HG03196 (cell line): Measurements from ENCODE around the gene BCL2.

Source experiments
- ATAC-seq: cut with Tn5 transposase; IDR thresholded peaks from one replicate; pipeline ENCODE4 v1.9.1; 2021; ENCODE audit not compliant: unreplicated experiment

The BCL2 gene

DNA sequence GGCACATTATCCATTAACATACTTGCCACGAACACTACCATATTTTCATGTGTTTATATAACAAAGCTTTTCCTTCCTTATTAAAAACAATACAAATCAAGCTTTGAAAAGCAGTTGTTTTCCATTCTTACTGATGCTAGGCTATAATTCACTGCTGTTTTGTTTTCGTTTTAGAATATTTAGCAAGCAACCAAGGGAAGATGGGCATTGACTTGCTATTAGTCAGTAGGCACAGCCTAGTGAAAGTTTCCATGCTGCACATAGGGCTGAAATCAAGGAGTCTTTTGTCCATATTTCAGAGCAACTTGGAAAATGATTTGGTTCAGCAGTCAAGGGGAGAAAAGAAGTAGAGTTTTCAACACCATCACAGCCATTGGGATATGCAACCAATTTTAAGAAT is 31.3 kb downstream of the BCL2 start:
- no peak for ATAC-seq

DNA sequence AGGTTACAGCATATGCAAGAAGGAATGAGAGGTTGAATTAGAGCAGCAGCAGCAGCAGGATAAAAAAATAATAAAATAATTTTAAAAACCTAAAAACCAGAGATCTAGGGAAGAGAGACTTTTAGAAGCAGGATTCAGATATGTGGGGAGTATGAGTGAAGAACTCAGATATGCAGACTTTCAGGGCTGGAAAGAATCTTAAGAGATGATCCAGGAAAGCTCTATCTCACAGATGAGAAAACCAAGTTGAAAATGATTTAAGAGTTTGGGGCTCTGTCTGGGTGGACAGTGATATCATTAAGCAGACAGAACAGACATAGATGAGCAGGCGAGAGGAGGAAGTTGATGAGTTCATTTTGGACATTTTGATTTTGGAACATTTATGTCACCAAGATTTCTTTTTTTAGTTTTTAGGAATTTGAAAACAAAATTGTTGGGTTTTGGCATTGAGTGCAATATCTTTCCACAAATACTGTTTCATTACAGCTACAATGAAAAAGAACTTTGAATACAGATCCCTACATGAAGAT is 31.8 kb downstream of the BCL2 start:
- ATAC-seq, result no peak

DNA sequence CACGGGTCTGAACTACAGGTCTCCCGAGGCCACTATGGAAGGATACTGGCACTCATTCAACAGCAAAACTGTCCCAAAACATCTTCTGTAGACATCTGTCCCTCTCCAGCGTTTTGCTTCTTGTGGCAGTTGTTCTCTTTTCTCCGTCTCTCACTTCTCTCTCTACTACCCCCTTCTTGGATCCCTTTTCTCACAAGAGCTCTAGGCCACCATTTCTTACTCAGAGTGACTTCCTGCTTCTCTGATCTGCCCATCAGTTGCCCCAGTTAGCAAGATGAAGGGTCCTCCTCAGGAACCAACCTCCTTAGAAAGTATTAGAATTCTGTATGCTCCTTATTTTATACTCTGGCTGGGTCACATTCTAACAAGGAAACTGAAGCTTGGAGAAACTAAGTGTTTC is 32.6 kb downstream of the BCL2 start:
- no peak for ATAC-seq

DNA sequence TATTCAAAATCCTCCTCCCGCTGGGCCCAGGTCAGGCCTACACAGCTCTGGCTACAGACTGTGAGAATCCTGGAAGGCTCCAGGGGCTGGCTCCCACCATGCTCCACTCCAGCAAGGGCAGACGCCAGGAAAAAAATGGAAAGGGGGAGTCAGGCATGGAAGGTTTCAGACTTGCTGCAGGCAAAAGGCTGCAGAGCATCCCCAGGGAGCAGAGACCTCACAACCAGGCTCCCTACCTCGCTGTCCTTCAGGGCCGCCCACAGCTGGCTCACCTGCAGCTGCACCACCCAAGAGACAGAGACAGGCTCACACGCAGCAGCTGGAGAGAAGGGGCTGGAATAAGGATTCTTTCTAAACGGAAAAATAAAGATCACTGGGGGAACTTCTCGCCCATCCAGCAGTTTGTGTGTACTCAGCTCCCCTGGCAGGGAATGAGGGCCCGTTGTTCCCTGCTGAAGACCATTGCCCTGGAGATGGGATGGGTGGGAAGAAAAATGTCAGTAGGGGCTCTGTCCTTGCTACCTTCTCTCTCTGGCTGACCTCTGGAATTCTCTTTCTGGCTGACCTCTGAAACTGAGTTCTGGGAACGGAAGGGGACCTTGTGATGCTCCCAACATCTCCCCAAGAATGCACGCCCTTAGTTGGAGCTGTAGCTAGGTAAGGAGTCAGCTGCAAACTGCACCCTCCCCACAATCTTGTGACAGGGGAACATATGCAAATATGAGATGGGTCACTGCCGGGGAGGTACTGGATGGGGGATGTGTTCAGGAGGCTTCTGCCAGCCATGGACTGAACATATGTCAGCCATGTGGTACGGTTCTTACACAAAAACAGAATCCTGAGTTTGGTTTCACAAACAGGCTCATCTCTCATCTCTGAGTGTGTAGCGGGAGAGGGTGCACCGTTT is 34.5 kb downstream of the BCL2 start:
- peak; percentile 94 for ATAC-seq

DNA sequence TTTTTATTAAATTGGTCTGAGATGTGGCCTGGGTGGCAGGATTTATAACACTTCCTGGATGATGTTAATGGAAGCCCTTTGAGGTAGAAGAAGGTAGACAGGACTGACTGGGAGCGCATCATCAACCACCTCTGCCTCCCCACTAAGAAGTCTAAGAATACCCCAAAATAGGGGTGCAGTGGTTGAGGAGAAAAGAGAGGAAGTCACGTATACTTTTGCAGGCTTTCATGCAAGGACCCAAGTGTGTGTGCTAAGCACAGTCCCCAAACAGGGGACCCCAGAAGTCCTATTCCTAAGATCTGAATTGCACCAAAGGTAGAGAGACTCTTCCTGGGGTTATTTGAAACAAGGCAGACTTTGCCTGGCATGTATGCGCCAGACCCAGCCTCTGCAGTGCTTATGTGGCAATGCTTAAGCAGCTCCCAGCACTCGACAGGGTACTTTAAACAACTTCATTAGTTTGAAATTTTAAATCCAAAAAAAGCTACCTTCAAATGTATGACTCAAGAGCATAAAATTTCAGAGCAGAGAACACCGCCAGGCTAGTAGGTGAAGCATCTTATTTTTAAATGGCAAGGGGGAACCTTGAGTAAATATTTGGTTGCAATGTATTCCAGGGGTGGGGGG is 35.3 kb downstream of the BCL2 start:
- ATAC-seq, result no peak

DNA sequence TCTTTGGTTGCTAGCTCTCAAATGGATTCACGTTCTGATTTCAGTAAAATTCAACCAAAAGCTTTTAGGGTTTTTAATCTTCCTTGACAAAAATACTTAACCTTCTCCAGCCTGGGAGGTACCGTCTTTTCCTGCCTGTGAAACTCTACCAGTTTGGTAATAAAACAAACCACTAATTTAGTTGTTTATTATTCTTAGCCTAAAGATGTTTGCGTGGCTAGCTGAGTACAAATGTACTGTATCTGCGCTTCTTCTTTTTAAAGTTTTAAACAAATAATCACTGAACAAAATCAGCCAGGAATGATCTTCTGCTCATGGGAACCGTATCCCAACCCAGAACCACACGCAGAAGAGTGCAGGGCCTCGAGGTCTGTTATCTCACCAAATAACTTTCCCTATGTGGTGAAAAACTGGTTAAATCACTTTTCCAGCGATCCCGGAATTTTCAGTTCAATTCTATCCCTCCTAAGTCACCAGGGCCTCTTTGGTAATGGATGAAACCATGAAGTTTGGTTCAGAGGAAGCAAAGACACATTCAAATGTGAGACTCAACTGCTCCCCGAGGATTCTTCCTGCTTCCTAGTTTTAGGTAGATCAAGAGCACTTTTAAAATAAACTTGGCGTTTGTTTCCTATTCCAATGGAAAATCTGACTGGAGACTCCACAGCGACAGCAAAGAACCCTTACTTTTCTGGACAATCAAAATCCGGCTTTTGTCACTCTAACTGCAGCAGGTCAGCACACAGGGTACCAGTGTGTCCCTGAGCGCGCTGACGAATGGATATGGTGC is 36.1 kb downstream of the BCL2 start:
- no peak for ATAC-seq

DNA sequence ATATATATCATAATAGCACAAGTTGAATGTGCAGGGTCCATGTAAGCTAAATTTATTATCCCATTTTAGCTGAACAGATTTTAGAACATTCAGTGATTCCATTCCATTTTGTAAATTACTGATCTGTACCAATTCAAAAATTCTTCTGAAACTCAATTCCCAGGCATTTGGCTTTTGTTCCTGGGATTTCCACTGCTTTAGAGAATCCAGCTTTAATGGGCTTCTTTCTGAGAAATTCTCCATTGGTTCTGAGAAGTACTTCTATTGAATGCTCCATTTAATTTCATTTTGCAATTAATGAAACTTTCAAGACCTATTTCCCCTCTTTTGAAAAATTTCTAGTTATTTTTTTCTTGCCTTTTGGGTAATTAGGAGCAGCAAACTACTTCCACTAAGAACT is 36.8 kb downstream of the BCL2 start:
- ATAC-seq, result no peak

DNA sequence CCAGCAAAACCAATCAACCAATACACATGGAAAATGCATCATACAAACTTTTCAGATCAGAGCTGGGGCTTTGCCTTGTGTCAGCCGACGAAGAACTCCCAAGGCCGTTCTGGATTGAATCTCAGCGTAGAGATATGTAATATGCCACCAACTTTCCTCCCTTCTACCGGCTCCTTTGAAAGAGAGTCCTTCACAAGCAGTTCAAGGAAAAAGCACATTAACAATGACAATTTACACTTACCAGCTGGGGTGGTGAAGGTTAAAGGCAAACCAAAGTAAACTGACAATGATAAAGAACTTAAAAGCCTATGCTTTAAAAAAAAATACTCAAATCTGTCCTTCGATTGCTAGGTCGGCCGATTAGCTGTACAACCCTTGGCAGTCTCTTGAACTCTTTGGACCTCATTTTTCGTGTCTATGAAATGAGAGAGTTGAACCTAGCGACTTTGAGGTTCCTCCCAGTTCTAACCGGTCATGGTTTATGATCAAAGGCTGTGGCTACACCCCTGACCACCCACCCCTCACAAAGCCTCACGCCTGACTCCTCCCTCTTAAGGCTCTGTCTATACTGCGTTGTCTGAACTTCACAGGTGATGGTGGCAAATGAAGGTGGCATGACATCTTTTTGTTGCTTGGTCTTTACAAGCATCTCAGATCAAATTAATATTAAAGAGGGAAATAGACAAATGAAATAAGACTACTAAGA is 46.2 kb downstream of the BCL2 start:
- no peak for ATAC-seq

DNA sequence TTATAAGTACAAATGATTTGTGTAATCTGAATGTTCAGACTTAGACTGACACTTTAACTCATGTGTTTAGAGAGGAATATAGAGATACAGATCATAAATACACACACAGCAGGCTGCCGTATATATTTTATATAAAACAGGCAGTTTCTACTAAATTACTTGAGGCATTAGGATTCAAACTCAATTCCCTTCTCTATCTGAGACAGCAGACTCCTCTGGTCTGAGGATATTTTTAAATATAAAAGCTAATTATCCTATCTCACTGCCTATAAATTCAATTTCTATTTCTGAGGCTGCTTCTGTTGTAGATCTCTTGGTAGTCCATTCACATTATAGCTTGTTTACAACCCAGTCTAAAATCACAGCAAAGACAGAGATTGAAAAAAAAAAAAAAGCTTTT is 46.9 kb downstream of the BCL2 start:
- no peak for ATAC-seq

DNA sequence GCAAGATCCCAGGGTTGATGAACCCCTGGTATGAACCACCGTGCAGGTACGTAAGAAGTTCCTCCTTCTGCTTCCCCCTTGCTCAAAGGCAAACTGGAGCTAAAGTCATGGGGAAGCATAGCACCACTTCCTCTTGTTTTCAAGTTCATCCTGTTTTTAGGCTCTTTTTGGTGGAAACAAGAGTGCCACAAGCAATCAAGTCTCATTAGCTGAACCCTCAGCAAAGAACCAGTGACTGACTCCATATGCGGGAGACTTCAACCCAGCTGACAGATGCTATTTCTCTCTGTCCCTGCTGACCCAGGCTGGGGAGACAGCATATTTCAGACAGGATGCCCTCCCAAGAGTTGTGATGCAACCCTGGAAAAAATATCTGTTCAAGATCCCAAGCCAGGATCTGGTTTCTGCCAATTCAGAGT is 47.7 kb downstream of the BCL2 start:
- ATAC-seq, result no peak

DNA sequence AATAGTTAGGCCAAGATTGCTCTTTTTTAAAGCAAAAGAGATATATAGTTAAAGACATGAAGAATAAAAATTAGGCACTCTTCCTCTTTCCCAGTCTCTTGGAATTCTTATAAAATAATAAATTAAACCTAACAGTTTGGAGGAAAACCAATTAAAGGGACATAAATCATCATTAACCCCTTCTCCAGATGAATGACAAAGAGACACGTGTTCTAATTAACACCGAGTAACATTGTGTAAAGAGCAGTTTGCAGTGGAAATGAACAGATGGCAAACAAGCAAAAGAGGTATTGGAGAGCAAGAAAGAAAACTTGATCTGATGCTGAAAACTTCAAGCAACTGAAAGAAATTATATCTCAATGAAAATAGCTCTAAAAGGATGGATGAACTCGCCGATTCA is 48.4 kb downstream of the BCL2 start:
- ATAC-seq, result no peak

DNA sequence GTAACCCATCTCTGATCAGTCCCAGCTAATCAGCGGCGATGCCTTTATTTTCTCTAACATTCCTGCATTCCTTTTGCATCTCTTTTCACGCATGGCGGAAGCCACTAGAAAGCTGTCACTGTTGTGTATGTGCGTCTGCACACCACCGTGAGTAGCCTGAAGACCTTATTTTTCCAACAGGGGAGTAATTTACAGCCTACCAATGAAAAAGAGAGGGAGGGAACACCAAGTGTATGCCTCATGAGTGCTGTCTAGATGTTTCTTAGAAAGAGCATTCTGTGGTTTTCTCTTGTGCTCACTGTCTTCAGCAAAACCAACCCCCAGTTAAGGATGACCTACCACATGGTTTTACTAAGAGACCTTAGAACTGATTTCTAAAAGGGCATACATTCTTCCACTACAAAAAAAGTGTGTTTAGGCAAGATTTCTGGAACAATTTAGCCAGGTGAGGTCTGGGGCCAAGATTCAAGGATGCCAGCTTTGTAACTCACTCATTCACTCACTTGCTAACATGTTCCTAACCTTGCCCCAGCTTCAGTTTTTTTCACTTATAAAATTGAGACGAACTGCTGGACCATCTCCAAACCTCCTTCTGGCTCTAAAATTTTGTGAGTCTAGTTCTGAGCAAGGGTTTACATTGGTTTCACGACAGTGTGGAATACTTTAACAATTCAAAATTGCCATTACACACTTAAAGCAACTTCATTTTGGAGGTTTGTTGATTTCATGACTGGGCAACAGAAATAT is 51.4 kb downstream of the BCL2 start:
- ATAC-seq, result no peak

DNA sequence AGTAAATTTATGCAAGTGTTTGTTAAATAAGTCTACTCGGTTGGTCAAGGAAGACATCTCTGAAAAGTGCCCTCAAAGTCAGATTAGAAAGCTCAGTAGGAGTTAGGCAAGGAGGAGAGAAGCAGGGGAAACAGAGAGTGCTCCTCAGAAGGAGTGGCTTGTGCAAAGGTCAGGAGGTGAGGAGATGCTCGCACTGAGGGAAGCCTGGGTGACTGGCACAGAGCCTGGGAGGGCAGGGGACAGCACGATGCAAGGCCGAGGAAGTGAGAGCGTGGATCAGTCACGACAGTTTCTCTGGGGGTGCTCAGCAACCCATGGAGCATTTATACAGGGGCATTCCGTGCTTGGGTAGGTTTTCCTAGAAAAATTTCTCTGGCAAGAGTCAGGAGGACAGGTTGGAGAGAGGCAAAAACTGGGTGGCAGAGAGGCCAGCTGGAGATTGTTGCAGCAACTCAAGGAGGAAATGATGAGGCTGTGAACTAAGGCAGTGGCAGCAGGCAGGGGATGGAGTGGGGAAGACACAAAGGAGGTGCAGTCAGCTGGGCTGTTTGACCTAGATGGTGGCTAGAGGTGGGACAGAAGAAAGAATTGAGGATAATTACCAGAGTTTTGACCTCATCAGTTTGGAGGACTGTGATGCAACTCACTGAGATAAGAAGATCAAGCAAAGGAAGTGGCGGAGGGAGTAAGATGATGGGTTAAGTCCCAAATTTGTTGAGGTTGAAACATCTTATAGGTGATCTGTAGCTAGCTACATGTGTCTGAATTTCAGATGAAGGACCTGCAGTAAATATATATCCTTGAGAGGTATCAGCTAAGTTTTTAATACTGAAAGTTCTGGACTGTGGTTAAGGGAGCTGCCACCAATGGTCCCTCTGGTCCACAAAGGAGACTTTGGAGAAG is 52.4 kb downstream of the BCL2 start:
- no peak for ATAC-seq

DNA sequence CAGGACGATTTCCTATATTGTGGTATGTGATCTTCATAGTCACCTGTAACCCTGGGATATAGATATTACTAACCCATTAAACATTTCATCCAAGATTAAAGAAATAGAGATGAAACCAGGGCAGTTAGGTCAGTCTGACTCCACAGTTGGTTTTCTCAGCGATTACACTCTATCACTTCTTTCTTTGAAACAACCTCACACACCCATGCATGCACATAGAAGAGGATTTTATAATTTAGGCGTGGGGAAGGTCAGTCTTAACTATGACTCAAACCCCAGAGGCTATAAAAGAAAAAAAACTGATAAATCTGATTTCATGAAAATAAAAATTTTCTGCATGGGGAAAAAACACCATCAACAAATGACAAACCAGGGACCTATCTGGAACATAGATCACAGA is 54.2 kb downstream of the BCL2 start:
- no peak for ATAC-seq

DNA sequence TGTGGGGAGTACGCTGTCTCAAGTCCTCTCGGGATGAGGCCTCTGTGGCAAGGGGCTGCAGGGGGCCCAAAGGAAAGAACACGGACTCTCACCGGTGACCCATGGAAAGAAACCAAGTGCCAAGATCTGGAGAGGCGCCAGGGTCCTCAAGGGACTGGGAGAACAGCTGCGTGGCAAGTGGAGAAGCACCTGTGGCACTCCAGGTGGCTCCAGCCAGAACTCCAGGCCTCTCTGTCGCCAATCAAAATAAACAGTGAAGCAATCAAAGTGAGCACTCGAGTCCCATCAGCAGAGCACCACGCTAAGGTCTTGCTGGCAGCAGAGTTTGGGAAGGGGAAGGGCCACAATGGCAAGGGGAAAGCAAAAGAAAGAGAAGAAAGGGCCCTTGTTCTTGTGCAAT is 54.7 kb downstream of the BCL2 start:
- no peak for ATAC-seq

DNA sequence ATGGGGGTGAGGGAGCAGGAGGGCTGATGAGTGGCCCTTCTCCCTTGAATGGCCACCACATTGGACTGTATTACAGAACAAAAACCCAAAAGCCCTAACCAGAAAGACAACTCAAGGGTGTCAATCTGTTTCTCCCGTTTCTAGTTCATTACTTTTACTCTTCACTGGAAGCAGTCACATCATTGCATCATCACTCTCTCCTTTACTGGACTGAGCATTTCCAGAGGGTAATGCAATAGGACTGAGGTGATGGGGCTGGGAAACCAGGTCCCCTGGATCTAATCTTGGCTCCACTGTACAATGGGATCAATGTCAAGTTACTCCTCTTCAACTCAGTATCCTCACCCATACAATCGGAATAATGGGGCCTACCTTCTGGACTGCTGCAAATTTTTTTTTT is 56.1 kb downstream of the BCL2 start:
- ATAC-seq, result no peak

DNA sequence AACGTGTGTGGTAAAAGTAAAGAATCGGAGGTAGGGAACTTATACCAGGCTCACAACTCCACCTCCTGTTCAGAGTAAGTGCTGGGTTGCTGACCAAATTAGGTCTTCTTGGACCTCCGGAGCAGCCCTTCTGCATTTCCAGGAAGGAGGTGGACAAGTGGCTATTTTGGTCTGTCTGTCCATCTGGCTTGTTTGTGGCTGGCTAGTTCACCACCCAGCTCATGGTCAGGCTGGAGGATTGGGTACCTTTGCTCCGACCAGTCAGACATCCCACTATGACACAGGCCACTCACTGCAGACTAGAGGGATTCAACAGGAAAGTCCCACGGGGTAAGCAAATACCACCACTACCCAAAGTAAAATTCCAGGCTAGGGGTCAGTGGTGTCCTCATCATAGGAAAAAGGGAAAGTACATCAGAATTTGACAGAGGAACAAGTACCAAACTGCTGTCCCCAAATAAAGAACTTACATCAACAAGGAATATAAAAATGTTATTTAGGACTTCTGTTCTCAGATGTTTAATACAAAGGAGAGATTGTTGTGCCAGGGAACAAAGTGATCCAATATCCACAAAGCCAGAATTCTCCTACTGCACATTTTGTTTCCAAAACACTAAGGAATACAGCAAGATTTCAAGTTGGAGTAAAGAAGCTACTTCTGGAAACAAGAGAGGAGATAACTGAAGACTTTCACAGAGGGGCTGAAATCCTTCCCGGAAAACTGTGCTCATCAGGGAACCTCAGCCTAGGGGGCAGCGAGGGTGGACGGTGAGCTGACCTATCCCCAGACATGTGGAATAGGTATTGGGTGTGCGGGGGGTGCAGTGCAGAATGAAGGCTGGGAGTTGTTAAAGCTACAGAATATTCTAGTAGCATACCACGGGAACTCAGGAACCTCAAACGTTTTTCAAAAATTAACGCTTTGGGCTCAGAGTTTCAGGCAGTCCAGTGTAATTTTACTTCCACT is 56.9 kb downstream of the BCL2 start:
- ATAC-seq, result no peak

DNA sequence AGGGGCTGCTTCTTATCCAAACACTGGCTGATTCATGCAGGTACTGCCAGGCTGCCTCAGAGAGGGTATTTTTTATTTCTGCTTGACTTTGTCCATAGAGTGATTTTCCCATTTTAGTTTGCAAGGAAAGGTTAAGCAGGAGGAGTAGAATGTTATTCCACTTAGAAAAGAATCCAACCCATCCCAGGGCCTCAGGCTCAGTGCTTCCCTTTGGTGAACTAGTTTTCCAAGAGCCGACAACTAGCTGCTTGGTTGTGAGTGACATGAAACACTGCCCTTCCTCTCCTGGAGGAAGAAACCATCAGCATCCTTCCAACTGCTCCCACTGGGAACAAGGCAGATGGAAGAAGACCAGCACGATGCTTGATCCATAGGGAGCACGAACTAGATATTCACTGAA is 58.5 kb downstream of the BCL2 start:
- ATAC-seq, result no peak
